SIG-M5 (cell line): ENCODE measurements around the gene PDCD7.
"Not testable (repeated sequence)": the region's sequence is repeated elsewhere in the genome, so short reads cannot be mapped to it uniquely, and the experiment has no call there.

Experiments used
- DNase-seq: peaks from one replicate; lab custom pipeline; 2025; lab: John Stamatoyannopoulos, UW

Gene PDCD7

GRCh38 chr15:65133548-65134200 is at the start of gene PDCD7:
TSS of gene PDCD7 (minus strand) at chr15:65133808. CDS start at chr15:65133781, 27 bp downstream.
- peak; percentile 47 for DNase-seq

- no peak for DNase-seq
Measured at GRCh38 chr15:65182538-65182937, 48.9 kb upstream of the PDCD7 start.

GRCh38 chr15:65181582-65182353 is 48.2 kb upstream of the PDCD7 start:
- DNase-seq, result not testable (repeated sequence)

- DNase-seq, result no peak
Measured at GRCh38 chr15:65180167-65180566, 46.6 kb upstream of the PDCD7 start.

GRCh38 chr15:65177901-65178300 is 44.3 kb upstream of the PDCD7 start:
- DNase-seq, result no peak

GRCh38 chr15:65176056-65176455 is 42.4 kb upstream of the PDCD7 start:
- DNase-seq, result no peak

- DNase-seq, result no peak
Measured at GRCh38 chr15:65175511-65175910, 41.9 kb upstream of the PDCD7 start.

GRCh38 chr15:65174509-65174908 is 40.9 kb upstream of the PDCD7 start:
- no peak for DNase-seq

- DNase-seq, result no peak
Measured at GRCh38 chr15:65172531-65172930, 38.9 kb upstream of the PDCD7 start.

- no peak for DNase-seq
Measured at GRCh38 chr15:65171428-65171827, 37.8 kb upstream of the PDCD7 start.

GRCh38 chr15:65165875-65166274 is 32.3 kb upstream of the PDCD7 start:
- no peak for DNase-seq

GRCh38 chr15:65164139-65164538 is 30.5 kb upstream of the PDCD7 start:
- DNase-seq, result no peak

GRCh38 chr15:65163041-65163440 is 29.4 kb upstream of the PDCD7 start:
- DNase-seq, result no peak

- DNase-seq, result no peak
Measured at GRCh38 chr15:65156692-65157091, 23.1 kb upstream of the PDCD7 start.

GRCh38 chr15:65154720-65155119 is 21.1 kb upstream of the PDCD7 start:
- DNase-seq, result no peak

- DNase-seq, result no peak
Measured at GRCh38 chr15:65147902-65148301, 14.3 kb upstream of the PDCD7 start.

- no peak for DNase-seq
Measured at GRCh38 chr15:65146438-65146837, 12.8 kb upstream of the PDCD7 start.

GRCh38 chr15:65138631-65139030 is 5.0 kb upstream of the PDCD7 start:
- DNase-seq, result not testable (repeated sequence)

GRCh38 chr15:65137893-65138292 is 4.3 kb upstream of the PDCD7 start:
- not testable (repeated sequence) for DNase-seq

- DNase-seq, result not testable (repeated sequence)
Measured at GRCh38 chr15:65137089-65137488, 3.5 kb upstream of the PDCD7 start.

GRCh38 chr15:65134538-65134937 is 930 bp upstream of the PDCD7 start:
- no peak for DNase-seq

- no peak for DNase-seq
Measured at GRCh38 chr15:65132878-65133547, 595 bp downstream of the PDCD7 start.

GRCh38 chr15:65130941-65131340 is 2.7 kb downstream of the PDCD7 start:
- no peak for DNase-seq
